Transverse colon (tissue), 3 donors: Measurements from ENCODE around the gene KDM5A.

Experiments
- POLR2A ChIP-seq: fragments of 450-650 bp; IDR thresholded peaks from one replicate; pipeline ENCODE4 v1.6.1; 2016; ENCODE audit warnings: antibody characterized with exemption, mild to moderate bottlenecking, moderate library complexity
- TF ChIP-seq, protein P1 (sequence below), 5 experiments: fragments of 200-600 bp in 3 of 5; fragments of 450-650 bp in 2 of 5; sonication (generic) in 3 of 5; IDR thresholded peaks; 1 replicate in 2 of 5; 2 replicates in 3 of 5; pipeline ENCODE4 v1.5.1; 2016 to 2017; ENCODE audit warnings: antibody characterized with exemption in 5 of 5, inconsistent platforms in 3 of 5, mild to moderate bottlenecking in 2 of 5, moderate library complexity in 1 of 5

DNA sequence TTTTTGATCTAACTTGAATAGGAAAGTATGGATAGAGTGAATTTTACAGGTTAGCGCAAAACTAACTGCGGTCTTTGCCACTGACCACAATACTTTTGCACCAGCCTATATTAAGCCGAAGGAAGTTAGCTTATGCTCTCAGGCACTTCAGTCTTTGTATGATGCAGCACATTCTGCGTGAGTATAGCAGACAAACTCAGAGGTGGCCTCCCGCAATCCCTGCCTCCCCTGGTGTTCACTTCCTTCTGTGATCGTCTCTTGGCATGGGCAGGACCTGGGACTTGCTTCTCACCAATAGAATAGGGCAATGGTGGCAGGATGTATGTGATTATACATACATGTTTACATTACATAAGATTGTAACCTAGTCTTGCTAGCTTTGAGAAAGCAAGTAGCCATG lies 116.2 kb downstream of the KDM5A start:
- TF ChIP-seq, protein P1, sequence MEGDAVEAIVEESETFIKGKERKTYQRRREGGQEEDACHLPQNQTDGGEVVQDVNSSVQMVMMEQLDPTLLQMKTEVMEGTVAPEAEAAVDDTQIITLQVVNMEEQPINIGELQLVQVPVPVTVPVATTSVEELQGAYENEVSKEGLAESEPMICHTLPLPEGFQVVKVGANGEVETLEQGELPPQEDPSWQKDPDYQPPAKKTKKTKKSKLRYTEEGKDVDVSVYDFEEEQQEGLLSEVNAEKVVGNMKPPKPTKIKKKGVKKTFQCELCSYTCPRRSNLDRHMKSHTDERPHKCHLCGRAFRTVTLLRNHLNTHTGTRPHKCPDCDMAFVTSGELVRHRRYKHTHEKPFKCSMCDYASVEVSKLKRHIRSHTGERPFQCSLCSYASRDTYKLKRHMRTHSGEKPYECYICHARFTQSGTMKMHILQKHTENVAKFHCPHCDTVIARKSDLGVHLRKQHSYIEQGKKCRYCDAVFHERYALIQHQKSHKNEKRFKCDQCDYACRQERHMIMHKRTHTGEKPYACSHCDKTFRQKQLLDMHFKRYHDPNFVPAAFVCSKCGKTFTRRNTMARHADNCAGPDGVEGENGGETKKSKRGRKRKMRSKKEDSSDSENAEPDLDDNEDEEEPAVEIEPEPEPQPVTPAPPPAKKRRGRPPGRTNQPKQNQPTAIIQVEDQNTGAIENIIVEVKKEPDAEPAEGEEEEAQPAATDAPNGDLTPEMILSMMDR (IDR thresholded peaks at IDR 0.05), result no peak
- TF ChIP-seq POLR2A, result no peak
